HG03432 (cell line): ENCODE results near the gene OBSCN.

ENCODE experiments used
- ATAC-seq: cut with Tn5 transposase; IDR thresholded peaks from one replicate; pipeline ENCODE4 v1.9.1; 2021; ENCODE audit warnings: mild to moderate bottlenecking, moderate library complexity; ENCODE audit not compliant: unreplicated experiment

The OBSCN gene

DNA sequence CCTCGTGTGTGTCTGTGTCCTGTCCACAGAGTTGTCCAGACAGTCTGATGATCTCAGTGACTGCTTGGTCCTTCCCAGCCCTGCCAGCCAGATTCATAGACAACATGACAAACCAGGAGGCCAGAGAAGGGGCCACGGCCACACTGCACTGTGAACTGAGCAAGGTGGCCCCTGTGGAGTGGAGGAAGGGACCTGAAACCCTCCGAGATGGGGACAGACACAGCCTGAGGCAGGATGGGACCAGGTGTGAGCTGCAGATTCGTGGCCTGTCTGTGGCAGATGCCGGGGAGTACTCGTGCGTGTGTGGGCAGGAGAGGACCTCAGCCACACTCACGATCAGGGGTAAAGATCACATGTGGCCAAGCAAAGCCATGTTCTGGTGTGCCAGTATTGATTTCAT, 96.4 kb downstream of the OBSCN start:
- no peak for ATAC-seq

DNA sequence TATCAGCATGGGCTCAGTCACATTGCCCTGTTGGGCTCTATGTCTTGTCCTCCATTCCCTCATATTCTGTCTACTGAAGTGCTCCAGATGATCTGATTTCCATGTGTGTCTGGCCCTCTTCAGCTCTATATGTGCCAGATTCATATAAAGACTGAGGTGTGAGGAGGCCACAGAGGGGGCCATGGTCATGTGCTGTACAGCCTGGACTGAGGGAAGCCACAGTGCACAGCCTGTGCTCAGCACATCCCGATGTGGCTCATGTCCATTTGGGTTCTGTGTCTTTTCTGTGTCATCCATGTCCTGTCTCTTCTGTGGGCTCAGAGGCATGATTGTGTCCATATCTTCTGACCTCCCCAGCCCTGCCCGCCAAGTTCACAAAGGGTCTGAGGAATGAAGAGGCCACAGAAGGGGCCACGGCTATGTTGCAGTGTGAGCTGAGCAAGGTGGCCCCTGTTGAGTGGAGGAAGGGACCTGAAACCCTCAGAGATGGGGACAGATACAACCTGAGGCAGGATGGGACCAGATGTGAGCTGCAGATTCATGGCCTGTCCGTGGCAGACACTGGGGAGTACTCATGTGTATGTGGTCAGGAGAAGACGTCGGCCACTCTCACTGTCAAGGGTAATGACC, 97.0 kb downstream of the OBSCN start:
- ATAC-seq: no peak

DNA sequence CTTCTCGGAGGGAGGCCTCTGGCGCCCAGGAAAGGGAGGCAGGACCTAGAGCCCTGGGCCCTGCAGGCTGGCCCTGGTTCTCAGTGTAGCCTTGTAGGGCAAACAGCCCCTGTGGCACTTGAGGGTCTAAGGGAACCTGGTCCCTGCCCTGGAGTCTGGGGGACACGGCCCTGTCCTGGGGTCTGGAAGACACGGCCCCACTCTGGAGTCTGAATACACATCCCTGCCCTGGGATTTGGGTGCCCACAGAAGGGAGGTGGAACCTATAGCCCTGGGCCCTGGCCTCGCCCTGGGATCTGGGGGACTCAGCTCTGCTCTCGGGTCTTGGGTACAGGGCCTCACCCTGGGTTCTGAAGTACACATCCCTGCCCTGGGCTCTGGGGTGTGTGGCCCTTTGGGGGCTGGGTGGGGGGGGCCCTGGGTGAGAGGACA, 97.9 kb downstream of the OBSCN start:
- ATAC-seq: no peak

DNA sequence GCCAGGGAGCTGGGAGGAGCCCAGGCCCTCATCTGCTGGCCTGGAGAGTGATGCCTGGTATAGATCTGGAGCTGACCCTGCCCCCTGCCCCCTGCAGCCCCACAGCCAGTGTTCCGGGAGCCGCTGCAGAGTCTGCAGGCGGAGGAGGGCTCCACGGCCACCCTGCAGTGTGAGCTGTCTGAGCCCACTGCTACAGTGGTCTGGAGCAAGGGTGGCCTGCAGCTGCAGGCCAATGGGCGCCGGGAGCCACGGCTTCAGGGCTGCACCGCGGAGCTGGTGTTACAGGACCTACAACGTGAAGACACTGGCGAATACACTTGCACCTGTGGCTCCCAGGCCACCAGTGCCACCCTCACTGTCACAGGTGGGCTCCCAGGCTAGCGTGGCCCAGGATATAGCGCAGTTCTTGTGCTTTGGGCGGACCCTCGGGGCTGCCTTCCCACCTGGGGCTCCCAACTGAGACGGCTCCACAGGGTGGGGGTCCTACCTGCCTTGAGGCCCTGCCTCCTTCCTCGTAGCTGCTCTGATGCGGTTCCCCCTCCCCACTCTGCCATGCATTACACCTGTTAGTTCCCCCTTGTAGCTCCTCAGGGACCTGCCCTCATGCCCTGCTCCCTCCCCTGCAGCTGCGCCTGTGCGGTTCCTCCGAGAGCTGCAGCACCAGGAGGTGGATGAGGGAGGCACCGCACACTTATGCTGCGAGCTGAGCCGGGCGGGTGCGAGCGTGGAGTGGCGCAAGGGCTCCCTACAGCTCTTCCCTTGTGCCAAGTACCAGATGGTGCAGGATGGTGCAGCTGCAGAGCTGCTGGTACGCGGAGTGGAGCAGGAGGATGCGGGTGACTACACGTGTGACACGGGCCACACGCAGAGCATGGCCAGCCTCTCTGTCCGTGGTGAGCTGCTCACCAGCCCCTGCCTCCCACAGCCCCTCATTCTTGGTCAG, 98.7 kb downstream of the OBSCN start:
- no peak for ATAC-seq

DNA sequence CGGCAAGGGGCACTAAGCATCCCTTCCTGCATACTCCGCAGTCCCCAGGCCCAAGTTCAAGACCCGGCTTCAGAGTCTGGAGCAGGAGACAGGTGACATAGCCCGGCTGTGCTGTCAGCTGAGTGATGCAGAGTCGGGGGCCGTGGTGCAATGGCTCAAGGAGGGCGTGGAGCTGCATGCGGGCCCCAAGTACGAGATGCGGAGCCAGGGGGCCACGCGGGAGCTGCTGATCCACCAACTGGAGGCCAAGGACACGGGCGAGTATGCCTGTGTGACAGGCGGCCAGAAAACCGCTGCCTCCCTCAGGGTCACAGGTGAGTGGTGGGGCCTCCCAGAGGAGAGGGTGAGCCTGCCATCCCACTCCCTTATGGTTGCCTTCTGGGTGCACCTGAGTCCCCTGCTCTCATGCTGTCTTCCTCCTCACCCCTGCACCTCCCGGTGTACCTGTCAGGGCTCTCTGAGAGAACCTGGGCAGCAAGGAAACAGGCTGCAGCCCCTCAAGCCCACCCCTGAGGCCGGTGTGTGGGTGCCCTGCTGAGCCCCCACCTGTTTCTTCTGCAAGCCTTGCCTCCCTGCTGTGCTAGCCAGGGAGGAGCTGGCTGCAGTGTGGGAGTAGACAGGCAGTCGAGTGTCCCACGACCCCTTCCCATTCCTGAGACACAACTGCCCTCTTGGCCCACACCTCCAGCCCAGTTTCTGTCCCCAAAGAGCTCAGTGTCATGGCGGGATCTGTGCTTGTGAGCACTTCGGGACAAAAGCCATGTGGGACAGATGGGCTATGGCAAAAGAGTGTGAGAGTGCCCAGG, 99.6 kb downstream of the OBSCN start:
- ATAC-seq: no peak

DNA sequence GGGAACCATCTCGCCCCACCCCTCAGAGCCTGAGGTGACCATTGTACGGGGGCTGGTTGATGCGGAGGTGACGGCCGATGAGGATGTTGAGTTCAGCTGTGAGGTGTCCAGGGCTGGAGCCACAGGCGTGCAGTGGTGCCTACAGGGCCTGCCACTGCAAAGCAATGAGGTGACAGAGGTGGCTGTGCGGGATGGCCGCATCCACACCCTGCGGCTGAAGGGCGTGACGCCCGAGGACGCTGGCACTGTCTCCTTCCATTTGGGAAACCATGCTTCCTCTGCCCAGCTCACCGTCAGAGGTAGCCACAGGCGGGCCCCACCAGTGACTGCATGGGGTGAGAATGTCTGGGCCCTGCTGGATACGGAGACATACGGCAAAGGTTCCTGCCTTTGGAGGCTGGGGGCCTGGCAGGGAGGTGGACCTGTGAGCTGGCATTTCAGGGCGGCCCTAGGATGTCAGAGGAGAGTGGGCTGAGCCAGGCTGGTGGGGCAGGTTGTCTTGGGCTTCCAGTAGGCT, 100.3 kb downstream of the OBSCN start:
- ATAC-seq: no peak

DNA sequence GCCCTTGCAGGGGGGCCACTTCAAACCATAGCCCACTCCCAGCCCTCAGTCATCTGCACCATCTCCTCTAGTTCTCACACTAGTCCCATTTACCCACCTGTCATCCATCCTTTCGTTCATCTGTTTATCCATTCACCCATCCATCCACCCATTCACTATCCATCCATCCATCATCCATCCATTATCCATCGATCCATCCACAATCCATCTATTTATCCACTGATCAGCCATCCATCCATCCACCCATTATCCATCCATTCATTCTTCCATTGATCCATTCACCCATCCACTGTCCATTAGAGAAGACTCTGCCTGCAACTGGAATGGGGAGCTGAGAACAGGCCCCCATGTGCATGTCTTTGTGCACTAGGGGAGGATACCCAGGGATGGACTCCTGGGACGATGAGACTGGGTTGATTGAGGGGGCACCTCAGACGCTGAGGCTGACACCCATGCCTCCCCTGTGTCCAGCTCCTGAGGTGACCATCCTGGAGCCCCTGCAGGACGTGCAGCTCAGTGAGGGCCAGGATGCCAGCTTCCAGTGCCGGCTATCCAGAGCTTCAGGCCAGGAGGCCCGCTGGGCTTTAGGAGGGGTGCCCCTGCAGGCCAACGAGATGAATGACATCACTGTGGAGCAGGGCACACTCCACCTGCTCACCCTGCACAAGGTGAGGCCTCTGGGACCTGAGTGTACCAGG, 100.9 kb downstream of the OBSCN start:
- ATAC-seq: no peak

DNA sequence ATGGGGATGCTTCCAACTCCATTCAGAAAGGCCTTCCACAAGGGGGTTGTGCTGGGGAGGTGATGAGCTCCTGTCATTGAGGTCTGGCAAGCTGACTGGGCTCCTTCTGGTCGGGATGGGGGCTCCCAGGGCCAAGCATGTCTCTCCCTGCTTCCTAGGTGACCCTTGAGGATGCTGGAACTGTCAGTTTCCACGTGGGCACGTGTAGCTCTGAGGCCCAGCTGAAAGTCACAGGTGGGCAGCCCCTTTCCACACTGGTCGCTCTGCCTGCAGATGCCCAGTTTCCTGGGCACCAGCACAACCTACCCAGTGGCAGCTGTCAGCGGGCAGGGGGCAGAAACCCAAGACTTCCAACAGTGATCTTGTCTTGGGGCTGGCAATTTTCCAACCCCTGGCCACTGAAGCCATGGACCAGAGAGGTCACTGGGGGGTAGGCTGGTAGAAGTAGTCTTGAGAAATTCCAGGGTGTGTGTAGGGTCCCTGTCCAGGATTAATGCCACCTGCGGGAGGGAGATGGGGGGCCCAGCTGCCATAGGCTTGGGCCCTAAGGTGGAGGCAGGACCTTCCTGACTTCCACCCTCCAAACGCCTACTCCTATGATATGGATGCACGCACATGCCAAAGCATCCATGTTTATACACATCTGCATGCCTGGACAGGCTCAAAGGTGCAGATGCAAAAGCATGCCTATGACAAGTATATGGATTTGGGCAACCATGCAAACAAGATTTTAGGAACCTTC, 101.7 kb downstream of the OBSCN start:
- ATAC-seq: no peak

DNA sequence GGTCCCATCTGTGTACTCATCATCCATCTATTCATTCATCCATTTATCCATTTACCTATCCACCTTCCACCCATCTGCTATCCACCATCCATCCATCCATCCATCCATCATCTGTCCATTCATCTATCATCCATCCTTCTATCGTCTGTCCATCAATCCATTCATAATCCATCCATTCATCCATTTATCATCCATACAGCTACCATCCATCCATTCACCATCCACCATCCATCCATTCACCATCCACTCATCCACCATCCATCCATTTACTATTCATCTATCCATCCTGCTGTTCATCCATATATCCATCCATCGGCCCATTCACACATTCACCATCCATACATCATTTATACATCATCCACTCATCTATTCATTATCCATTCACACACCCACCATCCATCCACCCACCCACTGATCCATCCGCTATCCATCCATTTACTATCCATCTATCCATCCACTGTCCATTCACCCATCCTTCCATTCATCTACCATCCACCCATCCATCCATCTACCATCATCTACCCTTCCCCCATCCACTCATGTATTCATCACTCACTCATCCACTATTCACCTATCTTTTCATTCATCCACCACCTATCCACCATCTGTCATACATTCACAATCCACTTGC, 102.4 kb downstream of the OBSCN start:
- ATAC-seq: no peak

DNA sequence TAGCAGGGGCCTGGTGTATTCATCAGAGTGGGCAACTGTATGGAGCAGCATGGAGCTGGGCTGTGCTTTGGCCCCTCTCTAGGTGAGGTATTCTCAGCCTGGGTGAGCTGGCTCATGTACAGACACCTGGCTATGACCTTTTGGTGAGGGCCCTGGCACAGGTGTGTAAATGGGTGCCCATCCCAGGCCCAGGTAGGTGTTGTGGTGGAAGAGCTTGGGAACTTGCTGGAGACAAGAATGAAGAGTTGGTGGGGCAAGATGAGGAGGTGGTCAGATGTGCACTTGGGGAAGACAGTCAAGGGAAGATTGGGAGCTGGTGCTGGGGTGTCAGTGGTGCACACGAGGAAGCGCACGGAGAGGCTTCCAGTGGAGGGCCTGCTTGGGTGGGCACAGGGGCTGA, 103.2 kb downstream of the OBSCN start:
- no peak for ATAC-seq

DNA sequence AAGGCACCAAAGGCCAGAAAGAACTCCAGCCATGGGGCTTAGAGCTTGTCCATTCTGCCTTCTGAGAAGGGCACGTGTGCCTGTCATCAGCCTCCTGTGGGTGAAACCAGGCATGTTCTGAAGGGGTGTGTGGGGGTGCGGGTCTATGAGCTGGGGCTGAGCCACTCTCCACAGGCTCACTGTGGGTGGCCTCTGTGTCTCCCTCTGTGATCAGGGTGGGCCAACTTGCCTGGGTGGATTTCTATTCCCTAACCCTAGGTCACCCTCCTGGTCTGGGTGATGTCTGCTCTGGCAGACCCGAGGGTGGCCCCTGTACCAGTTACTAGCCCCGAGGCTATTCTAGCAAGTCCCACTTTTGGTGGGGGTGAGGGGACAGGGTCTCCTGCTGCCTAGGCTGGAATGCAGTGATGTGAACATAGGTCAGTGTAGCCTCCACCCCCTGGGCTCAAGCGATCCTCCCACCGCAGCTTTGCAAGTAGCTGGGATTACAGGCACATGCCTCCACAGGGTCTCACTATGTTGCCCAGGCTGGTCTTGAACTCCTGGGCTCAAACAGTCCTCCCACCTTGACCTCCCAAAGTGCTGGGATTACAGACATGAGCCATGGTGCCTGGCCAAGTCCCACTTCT, 104.4 kb downstream of the OBSCN start:
- ATAC-seq: no peak

DNA sequence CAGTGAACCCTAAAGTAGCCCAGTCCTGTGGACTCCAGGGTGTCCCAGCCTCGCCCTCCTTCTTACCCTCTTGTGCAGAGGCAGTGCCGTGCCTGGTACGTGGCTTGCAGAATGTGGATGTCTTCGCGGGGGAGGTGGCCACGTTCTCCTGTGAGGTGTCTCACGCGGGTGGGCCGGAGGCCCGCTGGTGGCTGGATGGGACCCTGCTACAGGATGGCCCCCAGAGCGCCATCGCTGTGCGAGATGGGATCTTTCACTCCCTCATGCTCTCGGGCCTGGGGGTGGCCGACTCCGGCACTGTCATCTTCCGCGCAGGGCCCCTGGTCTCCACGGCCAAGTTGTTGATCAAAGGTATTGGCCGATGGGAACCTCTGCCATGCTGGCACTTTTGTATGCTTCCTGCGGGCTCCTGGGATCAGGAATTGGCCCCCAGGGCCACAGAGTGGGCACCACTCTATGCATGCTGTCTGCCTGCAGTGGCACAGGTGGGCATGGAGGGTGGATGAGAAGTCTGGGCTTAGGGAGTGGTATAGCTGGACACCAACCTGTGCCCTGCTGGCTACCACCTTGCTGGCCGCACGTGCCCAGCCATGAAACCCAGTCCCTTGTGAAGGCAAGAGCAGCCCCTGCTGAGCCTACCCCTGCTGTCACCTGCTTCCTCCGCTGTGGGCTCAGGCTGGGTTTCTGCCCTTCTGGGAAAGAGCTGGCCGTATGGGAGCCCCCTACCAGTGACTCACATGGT, 105.9 kb downstream of the OBSCN start:
- ATAC-seq: no peak

DNA sequence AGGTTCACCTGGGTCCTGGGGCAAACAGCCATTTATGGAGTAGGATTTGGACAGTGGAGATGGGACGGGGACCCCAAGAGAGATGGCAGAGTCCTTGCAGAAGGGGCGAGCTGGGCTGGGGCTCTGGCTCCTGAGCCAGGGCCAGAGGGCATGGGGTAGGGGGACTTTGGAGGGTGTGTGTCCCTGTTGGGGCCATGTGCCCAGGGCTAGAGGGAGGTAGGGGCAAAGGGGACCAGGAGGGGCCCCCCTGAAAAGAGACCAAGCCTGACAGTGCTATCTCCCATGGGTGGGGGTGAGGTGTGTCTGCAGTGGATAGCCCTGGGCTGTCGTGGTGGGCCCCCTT, 106.4 kb downstream of the OBSCN start:
- no peak for ATAC-seq

DNA sequence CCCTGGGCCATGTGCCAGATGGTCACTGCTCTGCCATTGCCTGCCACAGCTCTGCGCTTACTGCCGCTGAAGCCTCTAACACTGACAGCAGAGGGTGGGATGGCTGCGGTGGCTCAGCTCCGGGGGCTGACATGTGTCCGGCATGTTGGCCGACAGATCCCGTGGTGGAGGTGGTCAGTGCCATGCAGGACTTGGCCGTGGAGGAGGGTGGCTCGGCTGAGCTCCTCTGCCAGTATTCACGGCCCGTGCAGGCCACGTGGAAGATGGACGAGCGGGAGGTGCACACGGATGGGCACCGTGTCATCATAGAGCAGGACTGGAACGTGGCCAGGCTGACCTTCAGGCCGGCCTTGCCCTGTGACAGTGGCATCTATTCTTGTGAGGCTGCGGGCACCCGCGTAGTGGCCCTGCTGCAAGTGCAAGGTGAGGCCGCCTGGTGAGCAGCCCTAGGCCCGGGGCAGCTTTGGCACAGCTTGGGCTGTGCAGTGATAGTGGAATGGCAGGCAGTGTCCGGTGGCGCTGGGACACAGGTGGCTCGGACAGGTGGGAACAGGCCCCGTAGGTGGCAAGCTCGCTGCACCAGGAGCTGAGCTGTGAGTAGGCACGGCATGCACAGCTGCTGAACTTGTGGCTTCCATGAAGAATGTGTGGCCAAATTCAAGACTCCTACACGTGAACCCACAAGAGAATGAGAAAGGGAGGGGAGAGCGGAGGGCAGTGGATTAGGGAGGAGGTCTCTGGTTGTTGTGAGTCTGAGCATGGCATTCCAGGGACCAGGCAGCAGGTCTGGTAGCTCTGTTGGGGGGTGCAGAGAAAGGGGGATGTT, 107.0 kb downstream of the OBSCN start:
- no peak for ATAC-seq

DNA sequence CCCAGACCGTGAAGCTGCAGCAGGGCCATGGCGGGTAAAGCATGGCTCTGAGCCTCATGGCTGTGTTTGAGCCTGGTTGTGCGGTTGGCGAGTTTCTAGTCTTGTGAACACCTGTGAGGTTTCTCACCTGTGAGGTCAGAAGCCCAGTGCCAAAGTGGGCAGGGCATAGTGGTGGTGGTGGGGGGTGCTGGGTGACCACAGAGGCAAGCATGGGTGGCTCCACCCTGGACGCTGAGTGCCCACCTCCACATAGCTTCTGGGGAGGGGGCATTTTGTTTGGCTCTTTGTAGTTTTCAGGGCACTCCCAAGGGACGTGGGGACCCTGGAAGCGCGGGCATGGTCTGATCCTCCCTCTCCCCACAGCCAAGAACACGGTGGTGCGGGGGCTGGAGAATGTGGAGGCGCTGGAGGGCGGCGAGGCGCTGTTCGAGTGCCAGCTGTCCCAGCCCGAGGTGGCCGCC, 107.7 kb downstream of the OBSCN start:
- no peak for ATAC-seq

DNA sequence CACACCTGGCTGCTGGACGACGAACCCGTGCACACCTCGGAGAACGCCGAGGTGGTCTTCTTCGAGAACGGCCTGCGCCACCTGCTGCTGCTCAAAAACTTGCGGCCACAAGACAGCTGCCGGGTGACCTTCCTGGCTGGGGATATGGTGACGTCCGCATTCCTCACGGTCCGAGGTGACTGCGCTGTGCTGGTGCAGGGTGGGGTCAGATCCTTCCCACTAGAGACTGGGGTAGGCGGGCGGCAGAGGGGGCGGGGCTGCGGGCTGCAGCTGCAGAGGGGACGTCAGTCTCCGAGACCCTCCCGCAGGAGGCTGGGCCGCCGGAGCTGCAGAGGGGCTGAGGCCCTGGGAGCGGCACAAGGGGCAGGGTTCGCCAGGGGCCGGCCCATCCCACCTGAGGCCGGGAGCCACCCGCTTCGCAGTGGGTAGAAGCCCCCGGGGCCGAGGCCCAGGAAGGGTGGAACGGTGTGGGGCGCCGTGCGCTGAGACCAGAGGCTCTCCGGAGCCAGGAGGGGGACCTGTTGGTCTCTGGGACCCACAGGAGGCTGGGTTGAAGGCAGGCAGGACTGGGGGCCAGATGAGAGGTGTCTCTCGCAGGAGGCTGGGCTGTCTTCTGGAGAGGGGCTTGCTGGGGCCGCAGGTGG, 108.2 kb downstream of the OBSCN start:
- ATAC-seq: no peak
